HepG2 (cell line): Measurements from ENCODE around the gene P3H3. TPM values are rescaled to one million over a fixed set of nuclear protein-coding genes. Genes with fewer than 3 reads are reported as not detected.
A peak's percentile ranks its signal among the peaks of the same experiment; 100 is the strongest.
"Not testable (repeated sequence)": the region's sequence is repeated elsewhere in the genome, so short reads cannot be mapped to it uniquely, and the experiment has no call there.

Experiments
- ATAC-seq: fragments of 200-7000 bp; cut with Tn5 transposase; 3 replicates; pipeline ENCODE4 v1.9.1; 2020; ENCODE audit warnings: mild to moderate bottlenecking, moderate library complexity
- BruUV-seq: library from RNA; stranded (reverse); fragments of 400-500 nt; replicated peaks from 2 replicates; lab custom pipeline; 2021; lab: Mats Ljungman, UMichigan
- CTCF ChIA-PET: fragments of 300-600 bp; formaldehyde crosslinking; extraction: SDS; loops from one replicate; lab custom pipeline; 2021; ENCODE audit warnings: low total read pairs, inconsistent platforms, low intra/inter-chr PET ratio; lab: Yijun Ruan, JAX
- POLR2A ChIA-PET: fragments of 350-600 bp; sonication (Branson Sonifier 250); formaldehyde crosslinking; loops from one replicate; lab custom pipeline; 2020; ENCODE audit warnings: antibody characterized with exemption, inconsistent platforms; lab: Yijun Ruan, JAX
- DNase-seq: peaks from one replicate; pipeline ENCODE4 v3.0.0-alpha.2; 2015; ENCODE audit warnings: low spot score
- FAIRE-seq: peaks from 3 replicates; lab custom pipeline; 2011; peaks lifted over from hg19 to GRCh38; lab: Jason Lieb, UNC
- H2AFZ ChIP-seq: one replicate; pipeline ENCODE4 v1.6.1; 2011; ENCODE audit warnings: low read length, inconsistent platforms
- H3K27ac ChIP-seq: fragments of 300-600 bp; 3 replicates; pipeline ENCODE4 v1.8.0; 2011; ENCODE audit warnings: mixed run types, mild to moderate bottlenecking, mixed read lengths, low read length, inconsistent platforms; ENCODE audit not compliant: insufficient read depth; ENCODE audit errors: extremely low read length
- H3K27me3 ChIP-seq, 2 experiments: fragments of 200-600 bp in 1 of 2; 2 replicates in 1 of 2; 3 replicates in 1 of 2; pipeline versions ENCODE4 v1.6.0 to v1.8.0; 2011; ENCODE audit warnings: low read length in 2 of 2, mild to moderate bottlenecking in 2 of 2, moderate library complexity in 2 of 2, inconsistent platforms in 1 of 2; ENCODE audit not compliant: insufficient read depth in 2 of 2, control insufficient read depth in 1 of 2
- H3K36me3 ChIP-seq, 2 experiments: fragments of 200-600 bp in 1 of 2; replicated peaks in 1 of 2; 2 replicates in 1 of 2; 3 replicates in 1 of 2; pipeline versions ENCODE4 v1.5.1 to v1.8.0; 2011; ENCODE audit warnings: low read length in 2 of 2, inconsistent platforms in 1 of 2; ENCODE audit not compliant: insufficient read depth in 2 of 2, control insufficient read depth in 1 of 2
- H3K4me1 ChIP-seq: 2 replicates; pipeline ENCODE4 v1.5.1; 2012; ENCODE audit warnings: low read length, inconsistent platforms; ENCODE audit not compliant: insufficient read depth
- H3K4me2 ChIP-seq: 2 replicates; pipeline ENCODE4 v1.6.0; 2011; ENCODE audit warnings: low read depth, low read length, inconsistent platforms
- H3K4me3 ChIP-seq, 3 experiments: fragments of 200-600 bp in 1 of 3; sonication (generic), shearing (Covaris generic) in 1 of 3; replicated peaks in 1 of 3; 2 replicates each; pipeline ENCODE4 v1.5.1; 2011 to 2016; ENCODE audit warnings: low read length in 3 of 3, inconsistent platforms in 2 of 3, low read depth in 2 of 3, mild to moderate bottlenecking in 2 of 3, control low read depth in 1 of 3, mixed read lengths in 1 of 3; ENCODE audit not compliant: insufficient read depth in 1 of 3
- H3K79me2 ChIP-seq: one replicate; pipeline ENCODE4 v1.6.1; 2011; ENCODE audit warnings: low read length, inconsistent platforms; ENCODE audit not compliant: insufficient read depth
- H3K9ac ChIP-seq: 2 replicates; pipeline ENCODE4 v1.6.0; 2011; ENCODE audit warnings: mild to moderate bottlenecking, low read depth, low read length, inconsistent platforms; ENCODE audit not compliant: insufficient read depth
- H3K9me3 ChIP-seq: 2 replicates; pipeline ENCODE4 v1.5.1; 2012; ENCODE audit warnings: mild to moderate bottlenecking, low read length
- H4K20me1 ChIP-seq: 2 replicates; pipeline ENCODE4 v1.6.0; 2011; ENCODE audit warnings: inconsistent platforms, mild to moderate bottlenecking, low read length, moderate library complexity; ENCODE audit not compliant: insufficient read depth
- GATAD1 ChIP-seq: IDR thresholded peaks from 2 replicates; pipeline ENCODE4 v1.6.1; 2016; ENCODE audit warnings: missing genetic modification reagents, missing compliant biosample characterization
- TEF ChIP-seq: sonication (generic); formaldehyde crosslinking; IDR thresholded peaks from 2 replicates; pipeline ENCODE4 v1.5.0; 2020; ENCODE audit warnings: missing genetic modification reagents
- ZNF782 ChIP-seq: sonication (generic); formaldehyde crosslinking; IDR thresholded peaks from 2 replicates; pipeline ENCODE4 v1.4.0; 2020; ENCODE audit warnings: missing genetic modification reagents, mild to moderate bottlenecking, borderline replicate concordance
- ZNF800 ChIP-seq: sonication (generic); formaldehyde crosslinking; IDR thresholded peaks from 2 replicates; pipeline ENCODE4 v1.4.0; 2020; ENCODE audit warnings: missing genetic modification reagents
- WGBS: methylation state at CpG from one replicate; pipeline ENCODE4 v1.1.6; 2017; ENCODE audit warnings: low lambda C conversion rate; 5-methylcytosine and 5-hydroxymethylcytosine counted together
- in situ Hi-C: cut with HindIII; loops from 2 replicates; pipeline ENCODE4 v1.10.0; 2017; ENCODE audit warnings: low pct_unique_long_range_greater_than_20kb; ENCODE audit not compliant: extremely low pct_ligation_motif_present
- intact Hi-C: fragments of 100-400 bp; cut with micrococcal nuclease; formaldehyde crosslinking; loops from one replicate; pipeline ENCODE4 v1.10.0; 2022; ENCODE audit not compliant: unreplicated experiment
- polyA plus RNA-seq, 8 experiments: library from polyadenylated mRNA; depleted of rRNA in 3 of 8; stranded (reverse) in 7 of 8; unstranded in 1 of 8; fragments of >200 nt; fragmentation: Illumina TruSeq in 4 of 8; extraction: Trizol in 4 of 8; gene quantifications; 2 replicates each; pipeline versions ENCODE4 v1.2.1 to v1.2.3, GENCODE V29; 2011 to 2016; ENCODE audit warnings: low read depth in 4 of 8, missing spikeins in 1 of 8, mixed read lengths in 1 of 8; ENCODE audit not compliant: insufficient read depth in 1 of 8
- total RNA-seq, 5 experiments: library from RNA; depleted of rRNA; stranded (reverse); fragments of >200 nt; fragmentation: Illumina TruSeq; extraction: Trizol; gene quantifications; 2 replicates each; pipeline ENCODE4 v1.2.3, GENCODE V29; 2016; ENCODE audit warnings: low read depth in 1 of 5

The P3H3 gene
- total and polyA plus RNA-seq, 2 of the 13 experiments (the other 11 are each of a cell fraction or from before 2014, with no cell fraction given): 20.1 to 20.5 TPM

GRCh38 chr12:6869049-6870021 lies 41.1 kb downstream of the P3H3 start (continued):
- TF ChIP-seq ZNF800: no peak
- no peak for TF ChIP-seq TEF (CRISPR knock-in tag)
- no peak for TF ChIP-seq ZNF782 (CRISPR knock-in tag)
- TF ChIP-seq GATAD1 (CRISPR knock-in tag): no peak

- ATAC-seq, BruUV-seq, intact Hi-C loops, H3K4me3 ChIP-seq, H3K9me3 ChIP-seq, FAIRE-seq, H3K9ac ChIP-seq, H2AFZ ChIP-seq, DNase-seq, in situ Hi-C loops, H3K27me3 ChIP-seq, H3K27ac ChIP-seq: not testable (repeated sequence)
- CTCF ChIA-PET: interaction anchor here (1.3 kb wide), 1 partner anchor 21 kb away, joined by 7 read pairs; no protein-coding TSS in a partner anchor
- POLR2A ChIA-PET: interaction anchor here (2.0 to 3.6 kb wide), 3 partner anchors 18 to 29 kb away, joined by 9 to 50 read pairs (median 30); partner anchors contain the start of genes CDCA3 and USP5
- Histone ChIP-seq H4K20me1 (peaks cover 44% of the 10 kb centered on the region), H3K36me3 (peaks cover 8 to 16% of the 10 kb centered on the region in 2 experiments), H3K4me1 (peaks cover 57% of the 10 kb centered on the region), H3K4me2 (peak overlapping the region; percentile 93; the same call in 1 of the 2 replicates), H3K79me2 (peaks cover 29% of the 10 kb centered on the region)
- 96% methylated on average over 2 of the region's 4 CpGs for WGBS
Observed at GRCh38 chr12:6870304-6870703, 42.1 kb downstream of the P3H3 start.
